Hematopoietic multipotent progenitor cell treated with erythropoietin and hydrocortisone succinate and interleukin-3 and kit ligand, for 8 days (in vitro differentiated cells): ENCODE measurements around the gene GHRHR.
A peak's percentile ranks its signal among the peaks of the same experiment; 100 is the strongest.

Source experiments
- DNase-seq: peaks from one replicate; pipeline ENCODE4 v3.0.0-alpha.2; 2015

Gene GHRHR

DNA sequence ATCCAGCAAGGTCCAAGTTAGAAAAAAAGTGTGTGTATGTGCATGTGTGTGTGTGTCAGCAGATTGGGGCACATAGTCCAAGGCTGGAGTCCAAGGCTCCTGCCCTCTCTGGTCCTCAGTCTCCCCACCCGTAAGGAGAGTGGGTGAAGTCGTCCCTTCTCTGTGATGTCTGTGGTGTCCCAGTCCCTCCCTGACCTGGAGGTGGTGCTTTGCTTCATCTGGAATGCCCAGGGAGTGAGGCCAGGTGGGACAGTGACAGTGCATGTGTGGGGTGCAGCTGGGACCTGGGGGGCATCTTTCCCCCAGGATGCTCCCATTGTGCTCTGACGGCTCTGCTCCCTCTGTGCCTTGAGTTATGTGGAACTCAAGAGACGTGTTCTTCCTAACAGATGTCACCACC is 34.1 kb upstream of the GHRHR start:
- no peak for DNase-seq

DNA sequence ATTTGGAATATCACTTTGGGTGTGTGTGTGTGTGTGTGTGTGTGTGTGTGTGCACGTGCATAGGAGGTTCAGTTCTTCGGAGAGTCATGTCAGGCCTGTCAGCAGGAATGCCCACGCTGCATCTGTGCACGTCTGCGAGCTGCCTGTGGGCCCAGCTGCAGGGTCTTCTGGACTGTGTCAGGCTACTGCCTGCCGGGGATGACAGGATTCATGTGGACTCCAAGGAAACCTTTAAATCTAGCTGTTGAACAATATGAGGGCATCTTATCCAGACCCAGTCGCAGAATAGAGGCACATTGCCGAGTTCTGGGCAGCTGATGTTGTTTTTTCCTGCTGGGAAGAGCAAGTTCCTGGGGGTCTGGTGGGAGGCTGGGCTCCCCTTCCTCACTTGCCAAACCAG is 33.1 kb upstream of the GHRHR start:
- no peak for DNase-seq

DNA sequence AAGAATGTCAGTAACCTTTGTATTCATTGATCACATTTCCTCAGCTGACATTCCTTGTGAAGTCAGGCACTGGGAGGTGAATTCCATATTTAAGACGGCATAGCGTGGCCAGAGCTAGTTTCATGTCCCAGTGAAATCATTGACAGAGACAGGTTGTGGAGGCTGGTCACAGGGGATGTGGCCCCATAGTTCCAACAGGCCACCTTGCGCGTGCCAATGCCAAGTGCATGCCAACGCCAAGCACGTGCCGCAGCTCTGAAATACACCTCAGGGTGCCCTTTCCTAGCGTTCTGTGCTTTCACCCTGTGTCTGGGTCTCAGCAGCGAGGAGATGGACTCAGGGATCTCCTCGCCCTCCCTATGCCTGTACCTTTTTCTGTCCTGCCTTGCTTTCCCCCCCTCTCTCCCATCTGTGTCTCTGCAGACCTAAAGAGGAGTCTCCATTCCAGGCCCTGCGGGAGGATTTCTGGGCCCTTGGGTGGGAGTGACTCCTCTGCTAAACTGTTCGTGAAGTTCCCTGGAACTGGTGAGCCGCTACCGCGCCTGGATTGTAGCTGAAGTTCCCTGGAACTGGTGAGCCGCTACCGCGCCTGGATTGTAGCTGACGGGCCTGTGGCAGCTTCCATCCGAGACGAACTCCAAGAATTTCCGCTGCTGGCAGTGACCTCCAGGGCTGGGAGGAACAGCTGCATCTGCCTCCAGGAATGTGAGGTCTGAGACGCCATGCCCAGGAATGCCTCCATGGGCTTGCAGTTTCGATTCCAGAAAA is 32.4 kb upstream of the GHRHR start:
- DNase-seq: no peak

- DNase-seq: no peak
Measured at GRCh38 chr7:30931929-30932540, 31.7 kb upstream of the GHRHR start.

DNA sequence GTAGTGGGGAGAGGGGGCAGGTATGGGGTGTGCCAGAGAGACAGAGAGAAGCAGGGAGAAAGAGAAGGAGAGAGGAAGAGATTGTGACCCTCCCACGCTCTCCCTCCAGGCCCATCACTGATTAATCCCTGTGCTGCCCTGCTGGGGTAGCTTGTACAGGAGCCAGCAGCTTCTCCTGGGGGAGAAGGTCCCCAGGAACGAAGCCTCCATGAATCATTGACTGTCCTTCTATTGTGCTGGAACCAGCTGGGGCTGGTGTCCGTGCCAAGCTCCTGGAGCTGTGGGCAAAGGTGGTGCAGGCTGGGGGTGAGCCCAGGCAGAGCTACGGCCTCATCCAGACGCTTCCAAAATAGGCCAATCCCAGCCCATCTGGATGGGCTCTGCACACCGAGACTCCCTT is 31.2 kb upstream of the GHRHR start:
- DNase-seq: no peak

GRCh38 chr7:30933124-30933974 is 30.4 kb upstream of the GHRHR start:
- no peak for DNase-seq

DNA sequence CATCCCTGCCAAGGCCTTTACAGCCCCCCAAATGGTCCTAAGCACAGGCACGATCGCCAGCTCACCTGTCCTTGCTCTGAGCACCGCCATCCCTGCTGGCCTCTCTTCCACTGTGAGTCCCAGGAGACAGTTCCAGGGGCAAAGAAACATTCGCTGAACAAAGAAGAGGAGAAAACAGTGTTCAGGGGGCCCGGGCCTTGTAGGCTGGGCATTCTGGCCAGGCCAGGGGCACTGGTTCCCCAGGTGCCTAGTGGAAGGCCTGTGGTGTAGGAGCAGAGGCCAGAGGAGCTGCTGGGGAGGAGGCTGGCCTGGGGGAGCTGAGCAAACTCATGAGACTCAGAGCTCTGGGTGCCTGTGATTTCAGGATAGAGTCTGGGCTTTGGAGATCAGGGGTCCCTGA is 29.5 kb upstream of the GHRHR start:
- no peak for DNase-seq

- DNase-seq: no peak
Measured at GRCh38 chr7:30934732-30935568, 28.8 kb upstream of the GHRHR start.

DNA sequence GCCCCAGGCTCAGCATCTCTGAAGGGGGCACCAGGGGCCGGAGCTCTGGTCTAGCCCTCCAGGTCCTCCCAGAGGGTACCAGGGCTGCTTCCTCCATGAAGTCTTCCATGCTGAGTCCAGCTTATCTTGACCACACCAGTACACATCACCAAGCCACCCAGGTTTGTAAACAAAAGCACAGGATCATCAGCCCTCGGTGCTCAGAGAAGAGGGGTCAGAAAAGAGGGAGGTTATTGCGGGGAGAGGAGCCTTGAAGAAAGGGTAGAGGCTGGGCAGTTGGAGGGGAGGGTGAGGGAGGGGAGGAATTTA is 28.2 kb upstream of the GHRHR start:
- no peak for DNase-seq

- DNase-seq: no peak
Measured at GRCh38 chr7:30936650-30937245, 27.0 kb upstream of the GHRHR start.

- no peak for DNase-seq
Measured at GRCh38 chr7:30937416-30937815, 26.3 kb upstream of the GHRHR start.

- peak; percentile 71 for DNase-seq
Measured at GRCh38 chr7:30938435-30939316, 25.1 kb upstream of the GHRHR start.

DNA sequence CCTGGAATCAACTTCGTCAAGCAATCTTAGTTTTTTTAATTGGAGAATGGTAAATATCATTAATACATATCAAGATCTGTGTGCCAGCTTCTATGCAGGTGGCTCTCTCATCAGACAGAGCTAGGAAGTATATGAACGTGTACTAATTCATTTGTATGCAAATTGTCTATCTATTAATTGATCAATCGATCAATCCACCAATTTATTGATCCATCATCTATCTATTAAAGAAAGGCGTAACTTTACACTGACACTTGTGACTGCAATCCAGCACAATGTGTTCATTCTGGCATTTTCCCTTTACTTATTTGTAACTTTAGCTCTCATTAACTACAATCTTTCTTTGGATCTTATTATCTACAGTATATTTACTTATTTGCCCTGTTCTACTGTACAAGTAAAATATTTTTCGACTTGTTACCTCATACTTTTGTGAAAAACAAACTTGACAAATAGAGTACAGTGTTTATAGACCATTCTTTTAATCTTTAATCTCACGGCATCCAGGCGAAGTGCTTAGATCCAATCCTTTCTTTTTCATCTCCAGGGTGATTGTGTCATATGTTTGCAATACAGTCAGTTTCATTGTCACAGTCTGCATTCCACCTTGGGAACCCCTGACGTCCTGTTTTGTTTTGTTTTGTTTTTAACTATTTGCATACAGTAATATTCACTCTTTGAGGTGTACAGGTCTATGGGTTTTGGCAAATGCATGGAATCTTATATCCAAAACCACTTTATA is 22.0 kb upstream of the GHRHR start:
- DNase-seq: no peak

DNA sequence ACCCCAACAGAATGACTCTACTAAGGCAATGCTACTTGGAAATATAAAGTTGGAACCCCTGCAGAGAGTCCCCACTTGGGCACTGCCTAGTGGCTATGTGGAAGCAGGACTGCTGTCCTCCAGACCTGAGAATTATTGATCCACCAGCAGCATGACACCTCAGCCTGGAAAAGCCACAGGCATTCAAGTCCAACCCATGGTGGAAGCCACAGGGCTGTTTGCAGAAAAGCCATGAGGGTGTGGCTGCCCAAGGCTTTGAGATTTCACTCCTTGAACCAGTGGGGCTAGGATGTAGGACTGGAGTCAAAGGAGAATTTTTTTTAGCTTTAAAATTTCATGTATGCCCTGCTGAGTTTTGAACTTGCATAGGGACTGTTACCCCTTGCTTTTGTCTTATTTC is 13.6 kb upstream of the GHRHR start:
- no peak for DNase-seq

GRCh38 chr7:30954914-30955313 is 8.8 kb upstream of the GHRHR start:
- DNase-seq: no peak

DNA sequence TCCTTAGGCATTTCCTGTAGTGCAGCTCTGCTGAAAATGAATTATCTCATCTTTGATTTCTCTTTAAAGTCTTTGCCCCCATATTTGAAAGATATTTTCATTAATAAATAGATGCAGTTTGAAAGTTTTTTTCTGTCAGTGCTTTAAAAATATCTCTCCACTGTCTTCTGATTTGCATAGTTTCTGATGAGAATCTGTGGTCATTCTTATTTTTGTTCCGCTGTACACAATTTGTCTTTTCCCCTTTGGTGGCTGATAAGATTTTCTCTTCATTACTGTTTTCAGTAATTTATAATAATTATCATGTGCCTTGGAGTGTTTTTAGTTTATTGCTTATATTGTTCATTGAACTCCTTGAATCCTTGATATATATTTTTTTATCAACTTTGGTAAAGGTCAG is 7.0 kb upstream of the GHRHR start:
- DNase-seq: no peak

DNA sequence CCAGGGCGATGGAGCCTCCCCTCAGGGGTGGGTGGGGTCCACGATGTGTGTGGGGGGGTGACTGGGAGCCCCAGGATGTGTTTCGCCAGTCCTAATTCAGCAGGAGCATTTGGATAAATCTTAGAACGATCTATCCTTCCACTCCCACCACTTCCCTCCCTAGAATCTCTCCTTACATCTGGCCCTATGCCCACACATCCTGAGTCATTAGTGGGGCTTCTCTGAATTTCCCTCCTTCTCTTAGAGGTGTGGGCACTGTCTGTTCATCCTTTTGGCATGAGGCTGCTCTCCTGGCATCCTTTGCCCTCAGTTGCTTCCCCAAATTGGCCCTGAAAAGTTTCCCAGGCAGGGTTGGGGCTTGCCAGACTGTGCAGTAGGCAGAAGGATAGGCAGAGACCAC is 1.6 kb downstream of the GHRHR start:
- no peak for DNase-seq

- DNase-seq: no peak
Measured at GRCh38 chr7:30965883-30966282, 2.1 kb downstream of the GHRHR start.

DNA sequence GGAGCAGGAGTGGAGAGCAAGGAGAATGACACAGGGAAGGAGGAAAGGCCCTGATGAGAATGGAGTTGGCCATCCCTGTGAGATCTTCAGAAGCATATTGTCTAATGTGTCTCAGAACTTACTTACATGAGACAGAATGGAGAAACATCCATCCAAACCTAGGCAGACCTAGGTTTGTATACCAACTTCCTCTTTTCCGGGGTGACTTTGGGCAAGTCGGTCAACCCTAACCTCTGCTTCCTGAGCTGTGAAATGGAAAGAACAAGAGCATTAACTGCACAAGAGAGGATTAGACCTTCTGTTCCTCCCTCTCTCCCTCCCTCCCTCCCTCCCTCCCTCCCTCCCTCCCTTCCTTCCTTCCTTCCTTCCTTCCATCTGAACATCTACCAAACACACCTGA is 4.5 kb downstream of the GHRHR start:
- no peak for DNase-seq

- no peak for DNase-seq
Measured at GRCh38 chr7:30968747-30969603, 5.2 kb downstream of the GHRHR start.
